ENCODE results near the gene CHRDL2.

GRCh38 chr11:74739546-74740270 lies 8.5 kb upstream of the CHRDL2 start:
- TF ChIP-seq EZH2 (IDR thresholded peaks at IDR 0.05; ENCODE audit: borderline replicate concordance, low read depth, low read length, poor library complexity, severe bottlenecking) = no peak
- peak; percentile 98 for TF ChIP-seq CTCF (conservative IDR thresholded peaks at IDR 0.05; ENCODE audit: low read depth, low read length)

Measured in A673 (cell line).